GM06990 (cell line): ENCODE measurements around the gene NRXN2.

ENCODE experiments used
- DNase-seq: peaks from one replicate; pipeline ENCODE4 v3.0.0-alpha.2; 2011; ENCODE audit not compliant: insufficient read length; ENCODE audit errors: extremely low read depth
- H3K27me3 ChIP-seq: replicated peaks from 2 replicates; pipeline ENCODE4 v1.6.0; 2011; ENCODE audit warnings: low read length; ENCODE audit not compliant: control insufficient read depth, insufficient read depth
- H3K36me3 ChIP-seq: 2 replicates; pipeline ENCODE4 v1.5.1; 2011; ENCODE audit warnings: low read length; ENCODE audit not compliant: control insufficient read depth, insufficient read depth
- H3K4me3 ChIP-seq: replicated peaks from 2 replicates; pipeline ENCODE4 v1.5.1; 2011; ENCODE audit warnings: low read depth, mild to moderate bottlenecking, control low read depth, low read length
- CTCF ChIP-seq: IDR thresholded peaks from 2 replicates; pipeline ENCODE4 v1.5.1; 2011; ENCODE audit warnings: low read length, control low read depth, mild to moderate bottlenecking, inconsistent platforms; ENCODE audit not compliant: insufficient read depth, poor library complexity, severe bottlenecking

Gene NRXN2

DNA sequence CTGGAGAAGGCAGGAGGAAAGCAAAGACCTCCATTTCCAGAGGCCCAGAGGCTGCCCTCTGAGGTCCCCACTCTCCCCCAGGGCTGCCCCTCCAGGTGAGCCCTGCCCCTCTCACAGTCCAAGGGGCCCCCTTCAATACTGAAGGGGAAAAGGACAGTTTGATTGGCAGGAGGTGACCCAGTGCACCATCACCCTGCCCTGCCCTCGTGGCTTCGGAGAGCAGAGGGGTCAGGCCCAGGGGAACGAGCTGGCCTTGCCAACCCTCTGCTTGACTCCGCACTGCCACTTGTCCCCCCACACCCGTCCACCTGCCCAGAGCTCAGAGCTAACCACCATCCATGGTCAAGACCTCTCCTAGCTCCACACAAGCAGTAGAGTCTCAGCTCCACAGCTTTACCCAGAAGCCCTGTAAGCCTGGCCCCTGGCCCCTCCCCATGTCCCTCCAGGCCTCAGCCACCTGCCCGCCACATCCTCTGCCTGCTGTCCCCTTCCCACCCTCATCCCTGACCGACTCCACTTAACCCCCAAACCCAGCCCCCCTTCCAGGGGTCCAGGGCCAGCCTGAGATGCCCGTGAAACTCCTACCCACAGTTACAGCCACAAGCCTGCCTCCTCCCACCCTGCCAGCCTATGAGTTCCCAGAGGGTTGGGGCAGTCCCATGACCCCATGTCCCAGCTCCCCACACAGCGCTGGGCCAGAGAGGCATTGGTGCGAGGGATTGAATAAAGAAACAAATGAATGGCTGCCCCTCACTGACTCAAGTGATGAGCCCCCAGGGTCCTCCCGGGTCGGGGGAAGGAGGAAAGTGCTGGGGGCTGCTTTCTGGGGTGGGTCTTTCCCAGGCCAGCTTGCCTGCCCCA, 121.2 kb downstream of the NRXN2 start:
- H3K4me3 ChIP-seq: no peak overlapping the region
- no peaks in the 10 kb centered on the region for H3K36me3 ChIP-seq
- no peak for DNase-seq
- H3K27me3 ChIP-seq: peaks cover 2% of the 10 kb centered on the region; the same call in 1 of the 2 replicates
- no peak for TF ChIP-seq CTCF

DNA sequence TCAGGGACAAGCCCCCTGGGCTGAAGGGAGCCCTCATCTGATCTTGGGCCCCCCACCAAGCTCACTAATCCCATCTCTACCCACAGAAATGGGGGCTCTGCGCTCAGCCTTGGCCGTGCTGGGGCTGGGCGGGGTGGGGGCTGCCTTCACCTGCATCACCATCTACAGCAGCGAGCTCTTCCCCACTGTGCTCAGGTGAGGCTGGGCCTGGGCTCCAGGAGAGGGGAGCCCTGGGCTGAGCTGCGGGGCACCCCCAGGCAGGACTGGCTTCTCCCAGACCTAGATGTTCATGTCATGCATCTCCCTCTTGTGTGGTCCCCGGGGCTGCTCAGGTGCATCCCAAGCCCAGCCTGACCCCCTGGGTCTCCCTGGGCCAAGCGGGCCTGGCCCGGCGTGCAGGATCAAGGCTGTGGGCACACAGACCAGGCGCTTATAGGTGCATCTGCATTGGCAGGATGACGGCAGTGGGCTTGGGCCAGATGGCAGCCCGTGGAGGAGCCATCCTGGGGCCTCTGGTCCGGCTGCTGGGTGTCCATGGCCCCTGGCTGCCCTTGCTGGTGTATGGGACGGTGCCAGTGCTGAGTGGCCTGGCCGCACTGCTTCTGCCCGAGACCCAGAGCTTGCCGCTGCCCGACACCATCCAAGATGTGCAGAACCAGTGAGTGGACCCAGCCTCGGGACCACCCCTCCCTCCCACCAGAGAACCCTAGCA, 122.6 kb downstream of the NRXN2 start:
- no peak for TF ChIP-seq CTCF
- peaks cover 2% of the 10 kb centered on the region; the same call in 1 of the 2 replicates for H3K27me3 ChIP-seq

DNA sequence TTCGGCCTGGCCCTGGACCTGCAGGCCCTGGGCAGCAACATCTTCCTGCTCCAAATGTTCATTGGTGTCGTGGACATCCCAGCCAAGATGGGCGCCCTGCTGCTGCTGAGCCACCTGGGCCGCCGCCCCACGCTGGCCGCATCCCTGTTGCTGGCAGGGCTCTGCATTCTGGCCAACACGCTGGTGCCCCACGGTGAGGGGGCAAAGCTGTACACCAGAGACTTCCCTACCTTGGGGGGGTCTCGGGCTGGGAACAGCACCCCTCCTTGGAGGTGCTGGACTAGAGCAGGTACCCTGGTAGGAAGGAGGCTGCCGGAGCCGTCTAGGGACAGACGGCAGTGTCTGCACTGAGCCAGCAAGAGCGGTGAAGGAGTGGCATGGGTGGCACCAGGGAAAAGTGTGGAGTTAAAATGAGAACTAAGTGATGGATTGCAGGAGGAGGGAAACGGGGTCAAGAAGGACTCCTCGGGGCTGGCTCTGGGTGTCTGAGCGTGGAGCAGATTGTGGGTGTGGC, 123.2 kb downstream of the NRXN2 start:
- Histone ChIP-seq H3K36me3 (no peaks in the 10 kb centered on the region), H3K4me3 (no peak overlapping the region), H3K27me3 (peaks cover 2% of the 10 kb centered on the region; the same call in 1 of the 2 replicates)
- TF ChIP-seq CTCF: no peak
- no peak for DNase-seq

More for the DNA sequence above, 122.6 kb downstream of the NRXN2 start:
- Histone ChIP-seq H3K36me3 (no peaks in the 10 kb centered on the region), H3K4me3 (no peak overlapping the region)
- DNase-seq: no peak

GRCh38 chr11:64598797-64599697, 124.0 kb downstream of the NRXN2 start:
- no peak overlapping the region for H3K4me3 ChIP-seq
- no peaks in the 10 kb centered on the region for H3K36me3 ChIP-seq
- peaks cover 2% of the 10 kb centered on the region; the same call in 1 of the 2 replicates for H3K27me3 ChIP-seq
- no peak for TF ChIP-seq CTCF
- no peak for DNase-seq

DNA sequence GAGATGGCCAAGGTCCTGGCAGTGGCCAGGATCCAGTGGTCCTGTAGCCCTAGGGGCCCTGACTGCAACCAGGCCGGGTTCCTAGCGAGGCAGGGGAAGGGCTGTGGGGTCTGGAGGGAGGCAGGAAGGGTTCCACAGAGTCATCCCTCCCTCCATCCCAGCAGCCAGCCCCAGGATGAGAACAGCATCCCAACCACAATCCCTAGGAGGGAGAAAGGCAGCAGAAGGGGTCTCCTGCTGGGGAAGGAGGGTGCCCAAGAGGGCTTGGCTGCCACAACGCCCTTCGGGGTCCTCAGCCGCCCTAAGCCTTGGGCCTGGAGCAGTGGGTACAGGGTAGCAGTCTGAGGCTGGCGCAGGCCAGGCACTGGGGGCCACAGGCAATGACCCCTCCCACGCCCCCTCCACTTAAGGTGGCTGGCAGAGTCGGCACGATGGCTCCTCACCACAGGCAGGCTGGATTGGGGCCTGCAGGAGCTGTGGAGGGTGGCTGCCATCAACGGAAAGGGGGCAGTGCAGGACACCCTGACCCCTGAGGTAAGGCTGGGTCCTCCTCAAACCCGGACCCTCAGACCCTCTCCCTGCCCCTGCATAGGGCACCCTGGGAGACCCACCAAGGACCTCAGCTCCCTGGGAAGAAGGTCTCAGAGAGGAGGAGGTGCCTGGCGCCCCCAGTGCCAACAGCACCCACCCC, 124.7 kb downstream of the NRXN2 start:
- no peak for TF ChIP-seq CTCF
- Histone ChIP-seq H3K36me3 (no peaks in the 10 kb centered on the region), H3K27me3 (peaks cover 2% of the 10 kb centered on the region; the same call in 1 of the 2 replicates), H3K4me3 (no peak overlapping the region)
- no peak for DNase-seq
